Right ventricle myocardium inferior (tissue), 1 donor: ENCODE data around the gene IQGAP3. TPM values are rescaled to one million over a fixed set of nuclear protein-coding genes. Genes with fewer than 3 reads are reported as not detected.
"Not testable (repeated sequence)": the region's sequence is repeated elsewhere in the genome, so short reads cannot be mapped to it uniquely, and the experiment has no call there.

Experiments
- ATAC-seq: fragments of 200-7000 bp; cut with Tn5 transposase; one replicate; pipeline ENCODE4 v1.9.1; 2020; ENCODE audit warnings: mild to moderate bottlenecking, moderate library complexity
- DNase-seq: peaks from one replicate; pipeline ENCODE4 v3.0.0; 2021; ENCODE audit errors: missing footprints
- intact Hi-C: fragments of 100-400 bp; cut with DNase I; formaldehyde crosslinking; loops from one replicate; pipeline ENCODE4 v1.11.0; 2022
- total RNA-seq: library from RNA; stranded (reverse); fragmentation: NEBNext Ultra II Directional; extraction: Animal tissue kit (Norgen Biotek cat#: 25700); gene quantifications from one replicate; pipeline ENCODE4 v1.2.1, GENCODE V29; 2021
- donor health status: DM: no; HTN: yes; CAD: no; lungs with severe emphysema.

The IQGAP3 gene
- total RNA-seq, 1 donor from 2014 or later = 1.2 TPM

- DNase-seq (no peak), ATAC-seq (peak; percentile 38)
- intact Hi-C loops = no loop called here
Measured at GRCh38 chr1:156553860-156554485, 18.4 kb downstream of the IQGAP3 start.

DNA sequence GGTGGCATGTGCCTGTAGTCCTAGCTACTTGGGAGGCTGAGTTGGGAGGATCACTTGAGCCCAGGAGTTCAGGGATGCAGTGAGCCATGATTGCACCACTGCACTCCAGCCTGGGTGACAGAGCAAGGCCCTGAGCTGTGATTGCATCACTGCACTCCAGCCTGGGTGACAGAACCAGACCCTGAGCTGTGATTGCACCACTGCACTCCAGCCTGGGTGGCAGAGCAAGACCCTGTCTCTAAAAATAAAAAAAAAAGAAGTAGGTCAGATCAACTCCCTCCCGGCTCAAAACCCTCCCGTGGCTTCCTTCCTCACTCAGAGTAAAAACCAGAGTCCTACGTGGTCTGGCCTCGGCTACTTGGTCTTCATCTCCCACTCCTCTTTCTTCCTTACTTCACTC lies 19.4 kb downstream of the IQGAP3 start:
- ATAC-seq = peak; percentile 48
- intact Hi-C loops, DNase-seq: not testable (repeated sequence)

DNA sequence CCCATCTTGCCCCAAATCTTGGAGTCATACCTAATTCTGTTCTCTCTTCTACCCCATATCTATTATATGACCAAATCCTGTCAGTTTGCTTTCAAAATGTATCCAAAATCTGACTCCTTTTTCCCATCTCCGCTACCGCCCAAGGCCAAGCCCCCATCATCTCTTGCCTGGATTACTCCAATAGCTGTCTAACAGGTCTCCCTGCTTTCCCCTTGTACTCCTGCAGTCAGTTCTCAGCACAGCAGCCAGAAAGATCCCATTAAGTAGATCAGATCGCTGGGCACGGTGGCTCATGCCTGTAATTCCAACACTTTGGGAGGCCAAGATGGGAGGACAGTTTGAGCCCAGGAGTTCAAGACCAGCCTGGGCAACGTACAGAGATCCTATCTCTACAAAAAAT lies 19.8 kb downstream of the IQGAP3 start:
- ATAC-seq (no peak), DNase-seq (no peak)
- intact Hi-C loops = no loop called here

- intact Hi-C loops = no loop called here
- no peak for DNase-seq
- no peak for ATAC-seq
Measured at GRCh38 chr1:156551869-156552268, 20.5 kb downstream of the IQGAP3 start.

DNA sequence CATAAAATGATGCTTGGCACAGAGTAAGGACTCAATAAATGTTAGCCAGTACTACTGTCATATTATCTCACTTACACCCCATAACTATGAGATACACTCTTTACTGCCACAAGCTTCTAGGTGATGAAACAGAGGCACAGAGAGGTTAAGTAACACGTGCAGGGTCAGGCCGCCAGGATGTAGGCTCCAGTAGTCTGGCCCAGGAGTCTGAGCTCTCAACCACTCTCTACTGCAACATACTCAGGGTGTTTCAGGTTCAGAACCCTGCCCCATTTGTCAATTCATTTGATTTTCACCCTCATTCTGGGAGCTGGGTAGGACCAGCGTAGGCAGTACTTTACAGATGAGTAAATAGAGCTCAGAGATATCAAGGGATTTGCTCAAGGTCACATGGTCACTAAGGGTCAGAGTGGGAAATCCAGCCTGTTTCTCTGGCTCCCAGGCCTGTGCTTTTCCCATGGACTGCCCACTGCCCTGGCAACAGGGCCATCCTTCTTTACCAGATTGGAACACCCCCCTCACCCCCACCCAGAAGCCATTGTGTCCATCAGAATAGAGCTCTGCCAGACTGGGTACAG lies 21.2 kb downstream of the IQGAP3 start:
- DNase-seq (no peak), ATAC-seq (no peak)
- intact Hi-C loops = no loop called here

- intact Hi-C loops = no loop called here
- ATAC-seq (peak; percentile 75), DNase-seq (peak; percentile 76)
Measured at GRCh38 chr1:156550346-156550745, 22.0 kb downstream of the IQGAP3 start.

DNA sequence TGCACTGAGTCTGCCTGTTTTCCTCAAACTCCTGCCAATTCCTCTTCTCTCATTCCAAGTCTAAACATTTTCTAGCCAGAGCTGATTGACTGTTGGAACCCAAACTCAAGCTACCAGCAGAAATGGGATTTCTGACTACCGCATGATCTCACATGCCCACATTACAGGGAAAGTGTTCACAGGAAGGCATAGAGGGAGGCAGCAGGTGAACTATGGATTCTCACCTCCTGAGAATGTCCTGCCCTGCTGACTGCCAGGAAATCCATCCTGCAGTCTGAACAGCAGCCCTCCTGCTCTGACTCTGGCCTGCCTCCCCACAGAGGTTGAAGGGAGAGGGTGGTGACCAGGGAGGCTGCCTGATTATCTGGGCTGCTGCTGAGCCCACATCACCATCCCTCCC lies 22.5 kb downstream of the IQGAP3 start:
- DNase-seq (no peak), ATAC-seq (no peak)
- intact Hi-C loops = no loop called here

DNA sequence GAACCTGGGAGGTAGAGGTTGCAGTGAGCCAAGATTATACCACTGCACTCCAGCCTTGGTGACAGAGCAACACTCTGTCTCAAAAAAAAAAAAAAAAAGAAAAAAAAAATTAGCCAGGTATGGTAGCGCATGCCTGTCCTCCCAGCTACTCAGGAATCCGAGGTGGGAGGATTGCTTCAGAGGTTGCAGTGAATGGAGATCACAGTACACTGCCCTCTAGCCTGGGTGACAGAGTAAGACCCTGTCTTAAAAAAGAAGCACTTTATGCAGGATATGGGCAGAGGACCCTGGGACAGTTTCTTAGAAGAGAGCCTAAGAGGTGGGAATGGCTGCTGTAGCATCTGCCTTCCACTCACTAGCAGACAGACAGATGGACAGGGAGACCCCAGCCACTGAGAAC lies 23.0 kb downstream of the IQGAP3 start:
- intact Hi-C loops = no loop called here
- DNase-seq (no peak), ATAC-seq (no peak)

GRCh38 chr1:156547982-156548381 lies 24.4 kb downstream of the IQGAP3 start:
- intact Hi-C loops = no loop called here
- no peak for DNase-seq
- no peak for ATAC-seq

DNA sequence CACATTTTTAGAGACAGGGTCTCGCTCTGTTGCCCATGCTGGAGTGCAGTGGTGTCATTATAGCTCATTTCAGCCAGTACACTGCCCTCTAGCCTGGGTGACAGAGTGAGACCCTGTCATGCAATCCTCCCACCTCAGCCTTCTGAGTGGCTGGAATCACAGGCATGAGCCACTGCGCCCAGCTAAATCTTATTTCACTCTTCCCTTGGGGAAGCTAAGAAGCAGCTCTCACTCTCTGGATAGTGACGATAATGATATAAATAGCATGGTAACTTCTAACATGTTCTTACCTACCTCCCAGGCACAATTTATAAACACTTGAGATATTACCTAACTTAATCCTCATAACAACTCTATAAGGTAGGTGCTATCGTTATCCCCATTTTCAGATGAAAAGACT lies 24.9 kb downstream of the IQGAP3 start:
- no peak for DNase-seq
- intact Hi-C loops = no loop called here
- no peak for ATAC-seq

DNA sequence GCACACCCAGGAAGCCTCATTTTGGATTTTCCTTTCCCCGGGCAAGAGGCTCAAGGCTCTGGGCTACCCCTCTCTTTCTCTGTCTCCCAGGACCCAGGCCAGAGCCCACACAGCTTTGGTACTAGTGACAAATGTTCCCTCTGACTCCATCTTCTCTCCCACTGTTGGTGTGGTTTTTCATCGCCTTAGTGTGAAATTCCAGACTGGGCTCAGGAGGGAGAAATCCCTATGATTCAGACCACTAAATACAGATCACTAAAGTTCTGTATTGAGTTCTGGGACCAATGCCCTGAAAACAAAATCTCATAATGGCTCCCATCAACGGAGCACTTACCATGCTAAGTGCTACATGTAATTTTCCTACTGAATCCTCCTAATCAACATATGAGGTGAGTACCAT lies 26.1 kb downstream of the IQGAP3 start:
- no peak for ATAC-seq
- no peak for DNase-seq
- intact Hi-C loops = no loop called here

- DNase-seq = no peak
- intact Hi-C loops = no loop called here
- no peak for ATAC-seq
Measured at GRCh38 chr1:156544592-156545102, 27.7 kb downstream of the IQGAP3 start.

GRCh38 chr1:156543066-156543465 lies 29.3 kb downstream of the IQGAP3 start:
- intact Hi-C loops = no loop called here
- no peak for ATAC-seq
- DNase-seq = no peak

GRCh38 chr1:156540955-156541354 lies 31.4 kb downstream of the IQGAP3 start:
- intact Hi-C loops = no loop called here
- ATAC-seq (no peak), DNase-seq (no peak)

- peak; percentile 48 for ATAC-seq
- no peak for DNase-seq
- intact Hi-C loops = no loop called here
Measured at GRCh38 chr1:156539818-156540355, 32.5 kb downstream of the IQGAP3 start.

DNA sequence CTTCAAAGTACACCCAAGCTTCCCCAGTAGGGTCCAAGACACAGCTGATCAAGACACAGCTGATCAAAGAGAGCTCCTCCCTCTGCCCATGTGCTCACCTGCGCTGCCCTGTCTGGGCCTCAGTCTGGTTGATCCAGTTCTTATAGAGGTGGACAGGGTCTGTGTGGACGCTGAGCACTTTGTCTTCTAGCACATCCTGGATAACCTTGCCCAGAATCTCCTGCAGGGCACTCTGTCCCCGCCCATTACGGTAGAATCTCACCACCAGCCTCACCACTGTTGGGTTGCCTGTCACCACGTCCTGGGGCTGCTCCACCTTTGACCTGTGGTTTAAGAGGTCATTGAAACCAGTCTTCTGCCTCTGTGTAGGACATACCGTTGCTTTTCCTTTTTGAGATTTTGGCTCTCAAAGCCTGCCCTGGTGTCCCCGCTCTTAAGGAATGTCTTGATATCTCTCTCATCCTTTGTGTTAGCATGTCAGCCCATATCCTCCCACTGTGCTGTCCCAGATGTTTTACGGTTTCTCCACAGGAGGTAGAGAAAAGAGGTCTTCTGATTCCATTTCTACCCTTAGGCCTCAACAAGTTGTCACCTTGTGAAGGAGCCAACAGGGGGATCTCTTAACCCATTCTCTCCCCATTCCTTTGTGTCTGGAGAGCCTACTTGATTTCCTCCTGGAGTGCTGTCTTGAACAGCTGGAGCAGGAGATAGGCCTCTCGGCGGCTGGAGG lies 33.5 kb downstream of the IQGAP3 start:
- DNase-seq = no peak
- intact Hi-C loops = no loop called here
- ATAC-seq = no peak

- DNase-seq (no peak), ATAC-seq (no peak)
- intact Hi-C loops = no loop called here
Measured at GRCh38 chr1:156537027-156537426, 35.3 kb downstream of the IQGAP3 start.

DNA sequence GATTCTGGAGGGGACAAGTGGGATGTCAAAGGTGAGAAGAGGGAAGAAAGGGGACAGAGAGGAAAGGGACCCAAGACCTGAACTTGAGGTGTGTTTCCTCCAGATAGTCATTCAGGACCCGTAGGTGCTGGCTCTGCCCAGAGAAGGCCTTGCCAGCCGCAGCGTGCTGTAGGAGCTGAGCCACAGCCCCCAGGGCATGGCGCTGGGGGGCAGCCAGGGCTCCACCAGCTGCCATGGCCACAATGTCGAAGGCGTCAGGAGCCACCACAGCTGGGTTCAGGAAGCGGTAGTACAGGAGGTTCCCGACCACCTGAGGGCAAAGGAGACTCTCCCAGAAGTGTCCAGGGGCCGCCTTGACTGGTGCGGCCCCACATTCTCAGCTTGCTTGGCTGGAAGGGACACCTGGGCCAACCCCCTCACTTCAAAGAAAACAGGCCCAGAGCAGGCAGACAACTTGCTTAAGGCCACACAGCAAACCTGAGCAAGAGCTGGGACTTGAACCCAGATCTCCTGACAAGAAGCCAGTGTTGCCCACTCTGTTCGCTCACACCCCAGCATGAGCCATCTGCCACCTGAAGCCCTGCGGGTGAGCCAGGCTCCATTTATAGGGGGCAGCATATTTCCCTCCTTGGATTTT lies 37.8 kb downstream of the IQGAP3 start:
- ATAC-seq = no peak
- DNase-seq = no peak
- intact Hi-C loops = no loop called here

DNA sequence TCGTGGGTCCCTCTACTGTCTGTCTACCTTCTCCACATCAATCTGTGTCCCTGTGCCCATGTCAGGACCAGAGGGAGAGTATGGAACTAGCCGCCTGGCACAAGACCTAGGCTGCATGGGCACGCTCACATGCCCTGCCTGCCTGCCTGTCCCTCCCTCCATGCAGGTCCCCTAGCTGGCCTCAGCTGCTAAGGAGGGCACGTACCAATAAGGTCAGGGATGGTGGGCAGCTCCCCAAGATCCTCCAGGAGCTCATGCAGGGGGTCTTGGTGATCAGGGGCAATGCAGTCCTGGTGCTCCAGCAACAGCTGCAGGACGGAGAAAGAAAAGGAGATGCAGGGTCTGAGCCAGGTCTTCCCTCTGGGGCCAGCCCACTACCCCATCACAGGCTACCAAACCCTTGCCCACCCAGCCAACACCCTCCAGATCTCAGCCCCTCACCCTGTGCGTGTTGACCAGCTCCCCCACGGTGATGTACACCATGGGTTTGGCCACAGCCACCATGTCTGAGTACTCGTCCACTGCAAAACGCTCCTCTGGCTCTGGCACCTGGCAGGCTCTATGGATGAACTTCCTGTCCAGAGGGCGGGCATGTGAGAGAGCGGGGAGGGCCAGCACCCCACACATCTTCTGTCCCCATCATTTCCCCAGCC lies 38.7 kb downstream of the IQGAP3 start:
- ATAC-seq = no peak
- no peak for DNase-seq
- intact Hi-C loops = no loop called here
